H1 (cell line): ENCODE measurements around the gene RILP. TPM values are rescaled to one million over a fixed set of nuclear protein-coding genes. Genes with fewer than 3 reads are reported as not detected.

Experiments
- CTCF ChIA-PET: fragments of 300-600 bp; sonication (Branson Sonifier 250); formaldehyde crosslinking; loops from one replicate; lab custom pipeline; 2021; ENCODE audit not compliant: partially characterized antibody; lab: Charles Lee
- POLR2A ChIA-PET: fragments of 300-600 bp; sonication (Branson Sonifier 250); formaldehyde crosslinking; loops from one replicate; lab custom pipeline; 2021; ENCODE audit warnings: inconsistent platforms; ENCODE audit not compliant: partially characterized antibody; lab: Charles Lee
- DNase-seq, 2 experiments: peaks; one replicate each; pipeline versions ENCODE4 v3.0.0 to v3.0.0-alpha.2; 2010 to 2022; ENCODE audit warnings: low spot score in 2 of 2, low read depth in 1 of 2, mixed read lengths in 1 of 2
- FAIRE-seq: peaks from 2 replicates; lab custom pipeline; 2011; peaks lifted over from hg19 to GRCh38; lab: Jason Lieb, UNC
- H2AFZ ChIP-seq: 2 replicates; pipeline ENCODE4 v1.8.1; 2012; ENCODE audit warnings: low read length, inconsistent platforms
- H2AK5ac ChIP-seq: 2 replicates; pipeline ENCODE4 v1.6.1; 2013; ENCODE audit warnings: low read depth, low read length
- H2BK120ac ChIP-seq: replicated peaks from 2 replicates; pipeline ENCODE3; 2013; ENCODE audit warnings: low read depth, low read length, inconsistent platforms
- H2BK12ac ChIP-seq: 2 replicates; pipeline ENCODE4 v1.6.1; 2013; ENCODE audit warnings: low read depth, low read length
- H2BK15ac ChIP-seq: 2 replicates; pipeline ENCODE4 v1.6.1; 2013; ENCODE audit warnings: low read length
- H2BK20ac ChIP-seq: 2 replicates; pipeline ENCODE4 v1.6.1; 2013; ENCODE audit warnings: low read length
- H2BK5ac ChIP-seq: 2 replicates; pipeline ENCODE4 v1.6.1; 2013; ENCODE audit warnings: low read depth, low read length
- H3K14ac ChIP-seq: 2 replicates; pipeline ENCODE4 v1.6.1; 2013; ENCODE audit warnings: inconsistent platforms; ENCODE audit not compliant: insufficient read length
- H3K18ac ChIP-seq: 2 replicates; pipeline ENCODE4 v1.6.1; 2013; ENCODE audit warnings: low read length; ENCODE audit errors: extremely low read depth
- H3K23ac ChIP-seq: 2 replicates; pipeline ENCODE4 v1.6.1; 2013; ENCODE audit warnings: inconsistent platforms; ENCODE audit not compliant: insufficient read length
- H3K23me2 ChIP-seq: 2 replicates; pipeline ENCODE4 v1.6.1; 2013; ENCODE audit warnings: low read depth, low read length
- H3K27ac ChIP-seq: 2 replicates; pipeline ENCODE4 v1.6.1; 2011; ENCODE audit warnings: low read depth, low read length, inconsistent platforms
- H3K27me3 ChIP-seq, 4 experiments: replicated peaks in 1 of 4; 1 replicate in 1 of 4; 2 replicates in 3 of 4; pipeline versions ENCODE4 v1.6.1 to v1.8.1; 2011 to 2013; ENCODE audit warnings: low read length in 3 of 4, mild to moderate bottlenecking in 3 of 4, inconsistent platforms in 2 of 4, mixed read lengths in 2 of 4, moderate library complexity in 1 of 4; ENCODE audit not compliant: control insufficient read depth in 3 of 4, insufficient read depth in 3 of 4; ENCODE audit errors: extremely low read depth in 1 of 4
- H3K36me3 ChIP-seq, 4 experiments: 2 replicates each; pipeline versions ENCODE4 v1.6.1 to v1.8.1; 2011 to 2013; ENCODE audit warnings: mild to moderate bottlenecking in 4 of 4, low read length in 3 of 4, moderate library complexity in 2 of 4, control low read depth in 1 of 4, inconsistent platforms in 1 of 4; ENCODE audit not compliant: insufficient read depth in 4 of 4, control insufficient read depth in 2 of 4
- H3K4ac ChIP-seq: replicated peaks from 2 replicates; pipeline ENCODE3; 2013; ENCODE audit warnings: low read length, low read depth, mixed read lengths, inconsistent platforms; ENCODE audit not compliant: insufficient read length
- H3K4me1 ChIP-seq, 4 experiments: replicated peaks in 1 of 4; 1 replicate in 1 of 4; 2 replicates in 3 of 4; pipeline versions ENCODE4 v1.6.1 to v1.8.1; 2011 to 2013; ENCODE audit warnings: low read length in 3 of 4, inconsistent platforms in 2 of 4, mixed read lengths in 1 of 4; ENCODE audit not compliant: insufficient read depth in 4 of 4, control insufficient read depth in 3 of 4
- H3K4me2 ChIP-seq, 2 experiments: 2 replicates each; pipeline versions ENCODE4 v1.6.1 to v1.8.1; 2011 to 2013; ENCODE audit warnings: low read depth in 2 of 2, low read length in 2 of 2, control low read depth in 1 of 2, inconsistent platforms in 1 of 2, mild to moderate bottlenecking in 1 of 2; ENCODE audit not compliant: insufficient read depth in 1 of 2
- H3K4me3 ChIP-seq, 4 experiments: fragments of 200-600, 300-600 bp in 1 of 4; sonication (generic), shearing (Covaris generic), sonication (Bioruptor Twin) in 1 of 4; 2 replicates each; pipeline versions ENCODE4 v1.5.1 to v1.8.1; 2011 to 2016; ENCODE audit warnings: low read length in 4 of 4, low read depth in 3 of 4, control low read depth in 2 of 4, inconsistent platforms in 2 of 4, mild to moderate bottlenecking in 2 of 4, mixed read lengths in 1 of 4, moderate library complexity in 1 of 4; ENCODE audit not compliant: insufficient read depth in 2 of 4; ENCODE audit errors: extremely low read depth in 1 of 4
- H3K56ac ChIP-seq: replicated peaks from 2 replicates; pipeline ENCODE3; 2013; ENCODE audit warnings: low read depth, mild to moderate bottlenecking, mixed read lengths, low read length, inconsistent platforms; ENCODE audit not compliant: insufficient read length
- H3K79me1 ChIP-seq: 2 replicates; pipeline ENCODE4 v1.6.1; 2013; ENCODE audit warnings: low read depth, low read length, control low read depth
- H3K79me2 ChIP-seq, 2 experiments: 2 replicates each; pipeline versions ENCODE4 v1.6.1 to v1.8.1; 2012 to 2013; ENCODE audit warnings: low read length in 2 of 2, mild to moderate bottlenecking in 2 of 2, inconsistent platforms in 1 of 2; ENCODE audit not compliant: insufficient read depth in 2 of 2, control insufficient read depth in 1 of 2
- H3K9ac ChIP-seq, 4 experiments: replicated peaks in 1 of 4; 1 replicate in 1 of 4; 2 replicates in 3 of 4; pipeline versions ENCODE4 v1.6.1 to v1.8.1; 2011 to 2013; ENCODE audit warnings: low read depth in 3 of 4, low read length in 3 of 4, control low read depth in 2 of 4, mild to moderate bottlenecking in 2 of 4, moderate library complexity in 2 of 4, inconsistent platforms in 1 of 4; ENCODE audit errors: extremely low read depth in 1 of 4
- H3K9me3 ChIP-seq, 2 experiments: 2 replicates each; pipeline versions ENCODE4 v1.6.1 to v1.8.1; 2012 to 2013; ENCODE audit warnings: mild to moderate bottlenecking in 2 of 2, moderate library complexity in 2 of 2, control low read depth in 1 of 2, inconsistent platforms in 1 of 2, low read depth in 1 of 2, low read length in 1 of 2, mixed read lengths in 1 of 2; ENCODE audit not compliant: insufficient read depth in 2 of 2
- H4K20me1 ChIP-seq, 2 experiments: replicated peaks in 1 of 2; 2 replicates each; pipeline versions ENCODE3 to v1.8.1; 2011 to 2013; ENCODE audit warnings: inconsistent platforms in 2 of 2, low read length in 2 of 2, mild to moderate bottlenecking in 1 of 2; ENCODE audit not compliant: insufficient read depth in 2 of 2, control insufficient read depth in 1 of 2
- H4K5ac ChIP-seq: 2 replicates; pipeline ENCODE4 v1.6.1; 2013; ENCODE audit warnings: low read length, low read depth, mixed read lengths, inconsistent platforms; ENCODE audit not compliant: insufficient read length
- H4K8ac ChIP-seq: 2 replicates; pipeline ENCODE4 v1.8.0; 2013; ENCODE audit warnings: mild to moderate bottlenecking, moderate library complexity, low read length, inconsistent platforms; ENCODE audit not compliant: insufficient read depth; ENCODE audit errors: extremely low read depth
- H4K91ac ChIP-seq: replicated peaks from 2 replicates; pipeline ENCODE3; 2013; ENCODE audit warnings: low read length, mixed read lengths, inconsistent platforms; ENCODE audit not compliant: insufficient read length
- CREB1 ChIP-seq: IDR thresholded peaks from 2 replicates; pipeline ENCODE4 v1.6.1; 2012; ENCODE audit warnings: inconsistent platforms
- EGR1 ChIP-seq: IDR thresholded peaks from 2 replicates; pipeline ENCODE4 v1.6.1; 2011; ENCODE audit warnings: low read depth, low read length, borderline replicate concordance
- EP300 ChIP-seq, 2 experiments: IDR thresholded peaks; 1 replicate in 1 of 2; 2 replicates in 1 of 2; pipeline ENCODE4 v1.6.1; 2011 to 2012; ENCODE audit warnings: low read depth in 2 of 2, low read length in 2 of 2, mild to moderate bottlenecking in 2 of 2, borderline replicate concordance in 1 of 2, inconsistent platforms in 1 of 2, moderate library complexity in 1 of 2
- KDM4A ChIP-seq: IDR thresholded peaks from one replicate; pipeline ENCODE4 v1.7.1; 2012; ENCODE audit warnings: low read depth, mild to moderate bottlenecking, moderate library complexity, low read length, inconsistent platforms; ENCODE audit not compliant: severe bottlenecking
- MAX ChIP-seq: IDR thresholded peaks from 2 replicates; pipeline ENCODE4 v1.6.1; 2012; ENCODE audit warnings: inconsistent platforms
- RNF2 ChIP-seq: fragments of 200-900, 300-1000 bp; sonication (generic); IDR thresholded peaks from 2 replicates; pipeline ENCODE4 v1.7.1; 2016; ENCODE audit warnings: borderline replicate concordance, low read depth, mild to moderate bottlenecking, antibody characterized with exemption, low read length; ENCODE audit not compliant: poor library complexity, severe bottlenecking; ENCODE audit errors: missing control alignments
- SP4 ChIP-seq: IDR thresholded peaks from 2 replicates; pipeline ENCODE4 v1.6.1; 2012; ENCODE audit warnings: low read length, inconsistent platforms
- SRF ChIP-seq: IDR thresholded peaks from 2 replicates; pipeline ENCODE4 v1.6.1; 2011; ENCODE audit warnings: mild to moderate bottlenecking, low read depth, low read length, moderate library complexity
- TEAD4 ChIP-seq: IDR thresholded peaks from 2 replicates; pipeline ENCODE4 v1.6.1; 2012; ENCODE audit warnings: low read depth, low read length, inconsistent platforms, mixed read lengths
- WGBS, 2 experiments: shearing (Covaris generic) in 1 of 2; methylation state at CpG; one replicate each; pipeline versions ENCODE4 v1.1.6 to v1.1.7; 2013 to 2015; ENCODE audit warnings: low lambda C conversion rate in 2 of 2, mixed read lengths in 2 of 2, inconsistent platforms in 1 of 2, low coverage in 1 of 2, missing lambda C conversion rate in 1 of 2; ENCODE audit not compliant: insufficient replicate concordance in 2 of 2, insufficient coverage in 1 of 2, insufficient read length in 1 of 2; ENCODE audit errors: extremely low coverage in 1 of 2, missing lambda C conversion rate in 1 of 2; 5-methylcytosine and 5-hydroxymethylcytosine counted together
- polyA plus RNA-seq, 7 experiments: library from polyadenylated mRNA; depleted of rRNA in 3 of 7; stranded (reverse) in 5 of 7; unstranded in 2 of 7; fragments of >200 nt in 5 of 7; fragments of 200-250 nt in 2 of 7; gene quantifications; 1 replicate in 5 of 7; 2 replicates in 1 of 7; 4 replicates in 1 of 7; pipeline versions ENCODE4 v1.2.1 to v1.2.3, GENCODE V29; 2011 to 2013; ENCODE audit warnings: missing spikeins in 2 of 7, mixed read lengths in 2 of 7
- total RNA-seq: library from RNA; stranded (reverse); fragmentation: NEBNext Ultra II Directional; extraction: Animal tissue kit (Norgen Biotek cat#: 25700); gene quantifications from 2 replicates; pipeline ENCODE4 v1.2.1, GENCODE V29; 2021
- TF ChIP-seq, protein P1 (sequence below): IDR thresholded peaks from 2 replicates; pipeline ENCODE4 v1.6.1; 2012; ENCODE audit warnings: inconsistent platforms

Gene RILP
- total and polyA plus RNA-seq, 2 of the 8 experiments (the other 6 are each of a cell fraction or from before 2014, with no cell fraction given), result 6.8 to 7.2 TPM

- H2BK120ac ChIP-seq, result no peak overlapping the region
- H3K14ac ChIP-seq, result no peak overlapping the region
- no peak overlapping the region for H2BK5ac ChIP-seq
- H3K79me2 ChIP-seq, result no peaks in the 10 kb centered on the region
- H3K4ac ChIP-seq, result no peak overlapping the region
- H4K91ac ChIP-seq, result no peak overlapping the region
- no peak overlapping the region for H3K9ac ChIP-seq
- no peak overlapping the region for H2AK5ac ChIP-seq
- H3K4me3 ChIP-seq, result no peak overlapping the region
- H3K23ac ChIP-seq, result no peak overlapping the region
- H3K79me1 ChIP-seq, result no peaks in the 10 kb centered on the region; the same call in 1 of the 2 replicates
- H2BK15ac ChIP-seq, result no peak overlapping the region
- H2BK20ac ChIP-seq, result no peak overlapping the region
- no peak for DNase-seq
- POLR2A ChIA-PET, result interaction anchor here (0.9 to 2.9 kb wide), 3 partner anchors 11 to 218 kb away, joined by 3 to 10 read pairs (median 3); partner anchors contain the start of genes SLC43A2 and YWHAE
- H4K5ac ChIP-seq, result no peak overlapping the region
- no peak overlapping the region; the same call in 1 of the 2 replicates for H2BK12ac ChIP-seq
- no peaks in the 10 kb centered on the region for H3K23me2 ChIP-seq
- WGBS, 2 experiments, result 89% methylated on average over 20 of the region's 20 CpGs; no CpG with 5 or more reads in 1 of the 2 experiments
- no peak overlapping the region for H3K27ac ChIP-seq
- H2AFZ ChIP-seq, result no peak overlapping the region
- H3K56ac ChIP-seq, result no peak overlapping the region
- peaks cover 0 to 4% (median 0%) of the 10 kb centered on the region in 4 experiments; a peak in 2 of 7 replicates for H3K4me1 ChIP-seq
- H3K4me2 ChIP-seq, result no peak overlapping the region
- H4K20me1 ChIP-seq, result no peaks in the 10 kb centered on the region
- no peak overlapping the region for H4K8ac ChIP-seq
- no peak overlapping the region for H3K18ac ChIP-seq
- no peaks in the 10 kb centered on the region for H3K9me3 ChIP-seq
- H3K27me3 ChIP-seq, result no peaks in the 10 kb centered on the region
- FAIRE-seq, result no peak
- no peaks in the 10 kb centered on the region for H3K36me3 ChIP-seq
- CTCF ChIA-PET, result interaction anchor here (0.7 to 5.1 kb wide), 5 partner anchors 10 to 44 kb away, joined by 3 to 42 read pairs (median 3); no protein-coding TSS in a partner anchor
- TF ChIP-seq CREB1 (no peak), EGR1 (no peak), SP4 (no peak), KDM4A (no peak), MAX (no peak), EP300 (IDR thresholded peaks at IDR 0.05; ENCODE audit: borderline replicate concordance in 1 of 2, low read depth in 2 of 2, low read length in 2 of 2) (no peak), SRF (no peak), RNF2 (no peak), TEAD4 (no peak)
- TF ChIP-seq, protein P1, sequence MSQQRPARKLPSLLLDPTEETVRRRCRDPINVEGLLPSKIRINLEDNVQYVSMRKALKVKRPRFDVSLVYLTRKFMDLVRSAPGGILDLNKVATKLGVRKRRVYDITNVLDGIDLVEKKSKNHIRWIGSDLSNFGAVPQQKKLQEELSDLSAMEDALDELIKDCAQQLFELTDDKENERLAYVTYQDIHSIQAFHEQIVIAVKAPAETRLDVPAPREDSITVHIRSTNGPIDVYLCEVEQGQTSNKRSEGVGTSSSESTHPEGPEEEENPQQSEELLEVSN, result no peak
These were observed 32.0 kb downstream of the RILP start for GRCh38 chr17:1617620-1618174.
